Astrocyte (in vitro differentiated cells and primary cell): ENCODE data around the gene RPUSD3. TPM values are rescaled to one million over a fixed set of nuclear protein-coding genes. Genes with fewer than 3 reads are reported as not detected.
A peak's percentile ranks its signal among the peaks of the same experiment; 100 is the strongest.

Experiments
- DNase-seq: peaks from one replicate; pipeline ENCODE4 v3.0.0-alpha.2; 2010; ENCODE audit warnings: low read depth
- FAIRE-seq: peaks from 2 replicates; lab custom pipeline; 2011; peaks lifted over from hg19 to GRCh38; lab: Jason Lieb, UNC
- H2AFZ ChIP-seq: 2 replicates; pipeline ENCODE4 v1.6.0; 2012; ENCODE audit warnings: low read depth, low read length, inconsistent platforms
- H3K27ac ChIP-seq: 2 replicates; pipeline ENCODE4 v1.5.1; 2011; ENCODE audit warnings: low read depth, low read length, inconsistent platforms
- H3K27me3 ChIP-seq: 2 replicates; pipeline ENCODE4 v1.6.0; 2011; ENCODE audit warnings: low read length, inconsistent platforms; ENCODE audit not compliant: insufficient read depth
- H3K36me3 ChIP-seq: 2 replicates; pipeline ENCODE4 v1.5.1; 2011; ENCODE audit warnings: low read length, inconsistent platforms; ENCODE audit not compliant: insufficient read depth
- H3K4me1 ChIP-seq: 2 replicates; pipeline ENCODE4 v1.5.1; 2011; ENCODE audit warnings: low read length, inconsistent platforms; ENCODE audit not compliant: insufficient read depth
- H3K4me2 ChIP-seq: 2 replicates; pipeline ENCODE4 v1.6.0; 2012; ENCODE audit warnings: low read length, inconsistent platforms
- H3K4me3 ChIP-seq: 2 replicates; pipeline ENCODE4 v1.5.1; 2011; ENCODE audit warnings: low read depth, mild to moderate bottlenecking, low read length, inconsistent platforms; ENCODE audit not compliant: insufficient read depth
- H3K79me2 ChIP-seq: 2 replicates; pipeline ENCODE4 v1.6.0; 2012; ENCODE audit warnings: mild to moderate bottlenecking, low read length, inconsistent platforms; ENCODE audit not compliant: insufficient read depth
- H3K9ac ChIP-seq: 2 replicates; pipeline ENCODE4 v1.6.0; 2012; ENCODE audit warnings: mild to moderate bottlenecking, low read length, inconsistent platforms
- H3K9me3 ChIP-seq: 2 replicates; pipeline ENCODE4 v1.5.1; 2012; ENCODE audit warnings: low read depth, mild to moderate bottlenecking, low read length, inconsistent platforms; ENCODE audit not compliant: insufficient read depth
- H4K20me1 ChIP-seq: 2 replicates; pipeline ENCODE4 v1.6.0; 2012; ENCODE audit warnings: low read length, inconsistent platforms; ENCODE audit not compliant: insufficient read depth
- H3K27ac Mint-ChIP-seq: one replicate; pipeline ENCODE4 v1.8.0; 2021; ENCODE audit warnings: mild to moderate bottlenecking, mixed read lengths; ENCODE audit not compliant: unreplicated experiment
- H3K27me3 Mint-ChIP-seq: one replicate; pipeline ENCODE4 v1.8.0; 2021; ENCODE audit warnings: low read depth, mixed read lengths; ENCODE audit not compliant: unreplicated experiment
- H3K36me3 Mint-ChIP-seq: one replicate; pipeline ENCODE4 v1.8.0; 2021; ENCODE audit warnings: low read depth, mixed read lengths; ENCODE audit not compliant: unreplicated experiment
- H3K4me1 Mint-ChIP-seq: one replicate; pipeline ENCODE4 v1.8.0; 2021; ENCODE audit warnings: low read depth, mixed read lengths; ENCODE audit not compliant: unreplicated experiment
- H3K4me3 Mint-ChIP-seq: one replicate; pipeline ENCODE4 v1.8.0; 2021; ENCODE audit warnings: mild to moderate bottlenecking, moderate library complexity, mixed read lengths; ENCODE audit not compliant: unreplicated experiment
- H3K9me3 Mint-ChIP-seq: one replicate; pipeline ENCODE4 v1.8.0; 2021; ENCODE audit warnings: mild to moderate bottlenecking, mixed read lengths; ENCODE audit not compliant: unreplicated experiment
- EZH2 ChIP-seq: IDR thresholded peaks from 2 replicates; pipeline ENCODE4 v1.6.1; 2012; ENCODE audit warnings: mild to moderate bottlenecking, low read length, inconsistent platforms; ENCODE audit not compliant: insufficient read depth
- total RNA-seq: library from RNA; stranded (reverse); gene quantifications from 2 replicates; pipeline ENCODE4 v1.2.1, GENCODE V29; 2021
- TF ChIP-seq, protein P1 (sequence below): IDR thresholded peaks from 2 replicates; pipeline ENCODE4 v1.5.1; 2011; ENCODE audit warnings: low read depth, mild to moderate bottlenecking, inconsistent platforms, low read length, moderate library complexity; ENCODE audit not compliant: insufficient read depth

Gene RPUSD3
- total RNA-seq, 1 donor from 2014 or later = 35.4 TPM

- H3K4me3 ChIP-seq = no peak overlapping the region
- Mint-ChIP-seq H3K4me3 (no peak overlapping the region), H3K9me3 (no peaks in the 10 kb centered on the region), H3K36me3 (peaks cover 7% of the 10 kb centered on the region), H3K4me1 (no peaks in the 10 kb centered on the region), H3K27me3 (no peaks in the 10 kb centered on the region), H3K27ac (no peak overlapping the region)
- no peak overlapping the region for H3K27ac ChIP-seq
- H3K4me2 ChIP-seq = no peak overlapping the region
- DNase-seq (no peak), FAIRE-seq (no peak)
- H2AFZ ChIP-seq = no peak overlapping the region
- H3K36me3 ChIP-seq = no peaks in the 10 kb centered on the region
- H3K9me3 ChIP-seq = no peaks in the 10 kb centered on the region
- H3K79me2 ChIP-seq = no peaks in the 10 kb centered on the region
- H3K4me1 ChIP-seq = no peaks in the 10 kb centered on the region
- no peak overlapping the region for H3K9ac ChIP-seq
- no peaks in the 10 kb centered on the region for H4K20me1 ChIP-seq
- no peak for TF ChIP-seq EZH2
- TF ChIP-seq, protein P1, sequence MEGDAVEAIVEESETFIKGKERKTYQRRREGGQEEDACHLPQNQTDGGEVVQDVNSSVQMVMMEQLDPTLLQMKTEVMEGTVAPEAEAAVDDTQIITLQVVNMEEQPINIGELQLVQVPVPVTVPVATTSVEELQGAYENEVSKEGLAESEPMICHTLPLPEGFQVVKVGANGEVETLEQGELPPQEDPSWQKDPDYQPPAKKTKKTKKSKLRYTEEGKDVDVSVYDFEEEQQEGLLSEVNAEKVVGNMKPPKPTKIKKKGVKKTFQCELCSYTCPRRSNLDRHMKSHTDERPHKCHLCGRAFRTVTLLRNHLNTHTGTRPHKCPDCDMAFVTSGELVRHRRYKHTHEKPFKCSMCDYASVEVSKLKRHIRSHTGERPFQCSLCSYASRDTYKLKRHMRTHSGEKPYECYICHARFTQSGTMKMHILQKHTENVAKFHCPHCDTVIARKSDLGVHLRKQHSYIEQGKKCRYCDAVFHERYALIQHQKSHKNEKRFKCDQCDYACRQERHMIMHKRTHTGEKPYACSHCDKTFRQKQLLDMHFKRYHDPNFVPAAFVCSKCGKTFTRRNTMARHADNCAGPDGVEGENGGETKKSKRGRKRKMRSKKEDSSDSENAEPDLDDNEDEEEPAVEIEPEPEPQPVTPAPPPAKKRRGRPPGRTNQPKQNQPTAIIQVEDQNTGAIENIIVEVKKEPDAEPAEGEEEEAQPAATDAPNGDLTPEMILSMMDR = no peak
- H3K27me3 ChIP-seq = no peaks in the 10 kb centered on the region
These were observed 18.3 kb downstream of the RPUSD3 start for GRCh38 chr3:9825451-9826040.

DNA sequence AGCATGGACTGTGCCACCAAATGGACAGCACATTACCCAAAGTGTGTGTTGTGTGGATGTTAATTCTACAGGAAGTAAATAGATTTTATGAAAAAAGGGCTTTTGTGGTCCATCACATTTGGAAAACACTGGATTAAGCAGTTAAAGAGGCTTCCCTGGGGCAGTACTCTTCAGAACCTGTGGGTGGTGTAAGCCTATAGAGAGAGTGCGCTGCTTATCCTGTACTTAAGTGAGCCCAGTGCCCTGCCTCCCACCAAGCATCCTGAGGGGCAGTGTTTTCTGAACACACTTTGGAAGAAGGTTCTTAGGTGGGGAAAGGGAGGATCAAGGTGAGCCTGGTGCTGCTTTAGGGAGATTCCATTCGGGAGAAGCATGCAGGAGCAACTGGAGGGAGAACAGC is 22.9 kb downstream of the RPUSD3 start:
- no peak for TF ChIP-seq EZH2
- TF ChIP-seq, protein P1 = peak; percentile 48
- H3K36me3 Mint-ChIP-seq = peaks cover 13% of the 10 kb centered on the region
- DNase-seq (no peak), FAIRE-seq (no peak)
- Histone ChIP-seq H3K9me3 (no peaks in the 10 kb centered on the region), H3K4me2 (no peak overlapping the region), H3K79me2 (no peaks in the 10 kb centered on the region), H3K4me1 (no peaks in the 10 kb centered on the region), H4K20me1 (no peaks in the 10 kb centered on the region), H3K36me3 (no peaks in the 10 kb centered on the region), H3K27me3 (no peaks in the 10 kb centered on the region), H3K4me3 (no peak overlapping the region), H3K9ac (no peak overlapping the region), H3K27ac (no peak overlapping the region), H2AFZ (no peak overlapping the region)
- no peaks in the 10 kb centered on the region for H3K27me3 Mint-ChIP-seq
- H3K4me3 Mint-ChIP-seq = no peak overlapping the region
- H3K9me3 Mint-ChIP-seq = peaks cover 2% of the 10 kb centered on the region
- H3K27ac Mint-ChIP-seq = no peak overlapping the region
- H3K4me1 Mint-ChIP-seq = no peaks in the 10 kb centered on the region

GRCh38 chr3:9820543-9820942 is 23.3 kb downstream of the RPUSD3 start:
- Histone ChIP-seq H3K79me2 (no peaks in the 10 kb centered on the region), H2AFZ (no peak overlapping the region), H4K20me1 (no peaks in the 10 kb centered on the region), H3K36me3 (no peaks in the 10 kb centered on the region), H3K9ac (no peak overlapping the region), H3K27me3 (no peaks in the 10 kb centered on the region), H3K9me3 (no peaks in the 10 kb centered on the region), H3K4me3 (no peak overlapping the region), H3K4me2 (no peak overlapping the region), H3K4me1 (no peaks in the 10 kb centered on the region), H3K27ac (no peak overlapping the region)
- Mint-ChIP-seq H3K4me1 (no peaks in the 10 kb centered on the region), H3K27me3 (no peaks in the 10 kb centered on the region), H3K36me3 (peaks cover 17% of the 10 kb centered on the region), H3K9me3 (peaks cover 2% of the 10 kb centered on the region), H3K27ac (no peak overlapping the region), H3K4me3 (no peak overlapping the region)
- FAIRE-seq (no peak), DNase-seq (no peak)
- no peak for TF ChIP-seq EZH2
- TF ChIP-seq, protein P1 = no peak
